Stomach smooth muscle (tissue), 2 donors: ENCODE measurements around the gene PRKAA2.

Experiments used
- H3K27ac ChIP-seq: one replicate; pipeline ENCODE4 v1.7.0; 2013; ENCODE audit warnings: mild to moderate bottlenecking, low read length, inconsistent platforms
- H3K27me3 ChIP-seq, 2 donors: one replicate each; pipeline ENCODE4 v1.7.0; 2013; ENCODE audit warnings: low read length in 2 of 2; ENCODE audit not compliant: insufficient read depth in 2 of 2, control insufficient read depth in 1 of 2
- H3K36me3 ChIP-seq, 2 donors: one replicate each; pipeline ENCODE4 v1.7.0; 2013; ENCODE audit warnings: low read length in 2 of 2; ENCODE audit not compliant: control insufficient read depth in 2 of 2, insufficient read depth in 2 of 2
- H3K4me1 ChIP-seq: one replicate; pipeline ENCODE4 v1.7.0; 2013; ENCODE audit warnings: low read length; ENCODE audit not compliant: control insufficient read depth, insufficient read depth
- H3K4me3 ChIP-seq, 2 donors: one replicate each; pipeline ENCODE4 v1.7.0; 2013; ENCODE audit warnings: low read length in 2 of 2
- H3K9ac ChIP-seq, 2 donors: one replicate each; pipeline ENCODE4 v1.7.0; 2013; ENCODE audit warnings: low read length in 2 of 2, mild to moderate bottlenecking in 1 of 2
- H3K9me3 ChIP-seq, 2 donors: one replicate each; pipeline ENCODE4 v1.7.0; 2013; ENCODE audit warnings: low read length in 2 of 2; ENCODE audit not compliant: control insufficient read depth in 2 of 2
- donor health status: healthy.
- donor health status: Pancreatic carcinoma.

PRKAA2 gene

DNA sequence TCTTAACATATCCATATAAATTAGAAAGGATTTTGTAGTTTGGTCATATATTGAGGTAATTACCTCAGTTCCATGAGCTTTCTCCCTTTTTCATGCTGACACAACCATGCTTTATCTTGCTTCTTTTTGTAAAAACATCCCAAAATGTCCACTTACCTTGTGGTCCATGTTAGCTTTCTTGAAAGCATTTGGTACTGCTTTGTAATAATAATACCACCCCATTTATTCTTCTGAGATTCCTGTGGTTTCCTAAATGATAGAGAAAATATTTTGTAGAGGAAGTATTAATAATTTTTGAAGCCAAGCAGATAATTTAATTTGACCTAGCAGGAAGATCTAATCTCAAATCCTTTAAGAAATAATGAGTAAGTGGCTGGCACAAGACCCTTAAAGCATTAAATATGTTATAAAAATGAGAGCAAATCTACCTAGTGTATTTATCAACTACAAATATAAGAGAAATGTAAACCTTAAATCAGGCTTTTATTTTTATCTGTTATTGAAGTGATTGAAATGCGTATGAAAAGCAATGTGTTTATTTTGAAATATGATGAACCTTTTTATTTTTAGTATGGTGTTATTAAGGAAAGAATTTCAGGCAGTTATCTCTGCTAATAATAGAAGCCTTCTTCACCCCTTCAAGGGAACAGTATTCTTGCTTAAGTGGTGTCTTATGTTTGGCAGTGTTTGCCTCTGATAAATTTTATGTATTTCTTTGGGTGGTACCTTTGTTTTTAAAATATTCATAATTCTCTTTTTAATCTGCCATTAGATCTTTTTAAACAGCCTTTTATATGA is 9.2 kb downstream of the PRKAA2 start:
- Histone ChIP-seq H3K4me1 (no peaks in the 10 kb centered on the region), H3K9me3 (peaks cover 0 to 6% of the 10 kb centered on the region in 2 donors), H3K4me3 (no peak overlapping the region), H3K27me3 (no peaks in the 10 kb centered on the region), H3K9ac (no peak overlapping the region), H3K36me3 (no peaks in the 10 kb centered on the region), H3K27ac (no peak overlapping the region)

DNA sequence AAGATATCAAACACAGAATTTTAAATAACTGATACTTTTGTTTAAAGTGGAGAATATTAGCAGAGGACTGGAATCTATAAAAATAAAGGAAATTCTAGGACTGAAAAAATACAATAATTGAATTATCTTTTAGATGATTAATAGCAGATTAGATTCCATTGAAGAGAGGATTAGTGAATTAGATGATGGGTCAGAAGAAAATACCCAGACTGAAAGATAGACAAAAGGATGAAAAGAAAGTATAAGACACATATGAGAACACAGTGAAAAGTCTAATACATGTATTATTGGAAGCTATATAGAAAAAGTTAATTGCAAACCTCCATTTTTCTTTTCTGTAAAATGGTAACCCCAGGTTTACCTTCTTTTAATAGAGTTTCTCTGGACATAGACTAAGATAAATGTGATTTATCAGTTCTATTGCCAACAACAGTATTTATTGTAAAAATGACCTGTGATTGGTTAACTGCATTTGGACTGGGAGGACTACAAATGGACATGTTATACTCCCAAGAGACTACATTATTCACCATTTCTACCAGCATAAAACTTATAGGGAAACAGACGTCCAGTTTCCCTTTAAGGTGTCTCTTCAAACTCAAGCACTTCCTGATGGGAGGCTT is 11.0 kb downstream of the PRKAA2 start:
- Histone ChIP-seq H3K27me3 (no peaks in the 10 kb centered on the region), H3K36me3 (no peaks in the 10 kb centered on the region), H3K9ac (no peak overlapping the region), H3K27ac (no peak overlapping the region), H3K4me3 (no peak overlapping the region), H3K4me1 (no peaks in the 10 kb centered on the region), H3K9me3 (peaks cover 0 to 6% of the 10 kb centered on the region in 2 donors)

DNA sequence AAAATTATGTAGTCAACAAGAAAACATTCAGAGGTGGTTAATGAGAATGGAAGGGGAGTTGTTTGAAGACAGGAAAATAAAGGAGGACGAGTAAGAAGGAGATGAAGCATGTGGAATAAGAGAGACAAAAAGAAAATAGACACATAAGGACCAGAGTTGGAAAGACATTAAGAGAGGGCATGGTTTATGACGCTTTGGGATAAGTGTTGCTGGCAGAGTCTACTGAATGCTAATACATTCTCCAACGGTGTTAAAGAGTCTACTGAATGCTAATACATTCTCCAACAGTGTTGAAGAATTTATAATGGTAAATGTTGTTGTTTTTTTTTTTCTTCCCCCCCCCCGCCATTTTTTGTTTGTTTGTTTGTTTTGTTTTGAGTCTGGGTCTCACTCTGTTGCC is 13.1 kb downstream of the PRKAA2 start:
- H3K27me3 ChIP-seq: no peaks in the 10 kb centered on the region
- no peaks in the 10 kb centered on the region for H3K4me1 ChIP-seq
- H3K9me3 ChIP-seq: peaks cover 0 to 6% of the 10 kb centered on the region in 2 donors
- H3K4me3 ChIP-seq: no peak overlapping the region
- no peaks in the 10 kb centered on the region for H3K36me3 ChIP-seq
- H3K27ac ChIP-seq: no peak overlapping the region
- no peak overlapping the region for H3K9ac ChIP-seq

DNA sequence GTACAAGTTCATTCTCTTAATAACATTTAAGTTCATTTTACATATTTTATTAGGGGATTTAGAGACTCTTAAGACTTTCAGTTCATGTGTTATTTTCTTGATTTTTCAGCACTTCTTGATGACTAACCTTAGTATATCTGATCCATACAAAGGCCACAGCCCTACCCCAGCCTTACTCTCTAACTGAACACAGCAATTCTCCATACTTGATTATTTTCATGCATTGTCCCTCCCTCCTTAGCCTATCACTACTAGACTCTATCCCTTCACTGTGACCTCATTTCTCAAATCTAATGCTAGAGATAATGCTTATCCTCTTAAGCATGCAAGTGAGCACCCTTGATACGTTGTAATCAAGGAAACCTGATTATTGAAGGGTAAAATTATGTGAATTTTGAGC is 15.2 kb downstream of the PRKAA2 start:
- H3K36me3 ChIP-seq: no peaks in the 10 kb centered on the region
- H3K4me1 ChIP-seq: no peaks in the 10 kb centered on the region
- no peak overlapping the region for H3K9ac ChIP-seq
- H3K27ac ChIP-seq: no peak overlapping the region
- H3K27me3 ChIP-seq: no peaks in the 10 kb centered on the region
- no peak overlapping the region for H3K4me3 ChIP-seq
- peaks cover 0 to 6% of the 10 kb centered on the region in 2 donors for H3K9me3 ChIP-seq

DNA sequence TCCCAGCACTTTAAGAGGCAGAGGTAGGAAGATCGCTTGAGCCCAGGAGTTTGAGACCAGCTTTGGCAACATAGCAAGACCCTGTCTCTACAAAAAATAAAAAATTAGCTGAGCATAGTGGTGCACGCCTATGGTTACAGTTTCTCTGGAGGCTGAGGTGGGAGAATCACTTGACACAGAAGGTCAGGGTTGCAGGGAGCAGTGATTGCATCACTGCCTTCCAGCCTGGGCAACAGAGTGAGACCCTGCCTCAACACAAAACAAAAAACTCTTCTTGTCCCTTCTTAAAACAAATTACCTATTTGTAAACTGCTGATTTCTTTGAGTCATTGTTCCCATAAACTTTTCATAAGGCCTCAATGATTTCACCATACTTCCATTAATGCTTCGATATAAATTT is 18.7 kb downstream of the PRKAA2 start:
- no peaks in the 10 kb centered on the region for H3K9me3 ChIP-seq
- no peaks in the 10 kb centered on the region for H3K27me3 ChIP-seq
- no peaks in the 10 kb centered on the region for H3K4me1 ChIP-seq
- no peak overlapping the region for H3K9ac ChIP-seq
- no peak overlapping the region for H3K27ac ChIP-seq
- no peak overlapping the region for H3K4me3 ChIP-seq
- no peaks in the 10 kb centered on the region for H3K36me3 ChIP-seq

GRCh38 chr1:56665384-56665783 is 20.3 kb downstream of the PRKAA2 start:
- Histone ChIP-seq H3K9ac (no peak overlapping the region), H3K4me3 (no peak overlapping the region), H3K9me3 (no peaks in the 10 kb centered on the region), H3K27ac (no peak overlapping the region), H3K27me3 (no peaks in the 10 kb centered on the region), H3K4me1 (no peaks in the 10 kb centered on the region), H3K36me3 (no peaks in the 10 kb centered on the region)

- H3K4me1 ChIP-seq: no peaks in the 10 kb centered on the region
- H3K27ac ChIP-seq: no peak overlapping the region
- no peaks in the 10 kb centered on the region for H3K9me3 ChIP-seq
- no peak overlapping the region for H3K9ac ChIP-seq
- no peak overlapping the region for H3K4me3 ChIP-seq
- H3K36me3 ChIP-seq: no peaks in the 10 kb centered on the region
- H3K27me3 ChIP-seq: no peaks in the 10 kb centered on the region
These were observed 21.0 kb downstream of the PRKAA2 start for GRCh38 chr1:56666112-56666608.

DNA sequence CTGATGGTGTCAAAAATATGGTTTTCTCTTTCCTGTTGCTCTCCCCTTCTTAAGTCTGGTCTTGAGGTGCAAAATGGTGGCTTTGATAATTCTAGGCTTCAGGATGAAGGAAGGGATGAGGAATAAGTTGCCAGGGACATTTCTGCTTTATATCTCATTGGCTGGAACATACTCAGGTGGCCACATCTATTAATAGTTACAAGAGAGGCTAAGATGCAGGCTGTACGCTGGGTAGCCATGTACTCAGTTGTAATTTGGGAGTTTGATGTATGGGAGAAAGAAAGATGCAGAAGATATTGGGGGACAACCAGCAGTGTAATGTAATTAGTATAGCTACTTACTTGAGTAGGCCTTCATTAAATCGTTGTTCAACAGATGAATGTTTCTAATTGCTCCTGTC is 25.2 kb downstream of the PRKAA2 start:
- Histone ChIP-seq H3K27me3 (no peaks in the 10 kb centered on the region), H3K36me3 (no peaks in the 10 kb centered on the region), H3K27ac (no peak overlapping the region), H3K9me3 (no peaks in the 10 kb centered on the region), H3K4me1 (no peaks in the 10 kb centered on the region), H3K9ac (no peak overlapping the region), H3K4me3 (no peak overlapping the region)

DNA sequence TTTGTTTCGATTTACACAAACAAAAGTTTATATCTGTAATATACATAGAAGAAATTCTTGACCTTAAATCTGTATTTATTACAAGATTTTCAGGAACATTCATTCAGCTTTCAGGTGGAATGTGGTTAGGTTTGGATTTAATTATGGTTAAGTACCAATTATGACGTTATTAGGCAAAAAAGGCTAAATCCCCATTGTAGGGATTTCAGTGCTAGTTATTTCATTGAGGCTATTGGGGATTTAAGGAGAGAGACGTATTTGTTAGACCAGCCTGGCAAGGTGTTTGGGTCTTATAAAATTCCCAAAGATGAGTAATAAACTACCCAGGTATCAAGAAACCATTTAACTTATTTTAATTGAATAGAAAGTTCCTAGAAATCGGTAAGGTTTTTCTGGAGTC is 26.0 kb downstream of the PRKAA2 start:
- no peaks in the 10 kb centered on the region for H3K9me3 ChIP-seq
- H3K4me3 ChIP-seq: no peak overlapping the region
- H3K27me3 ChIP-seq: no peaks in the 10 kb centered on the region
- H3K36me3 ChIP-seq: no peaks in the 10 kb centered on the region
- no peak overlapping the region for H3K27ac ChIP-seq
- no peak overlapping the region for H3K9ac ChIP-seq
- no peaks in the 10 kb centered on the region for H3K4me1 ChIP-seq

GRCh38 chr1:56671542-56671941 is 26.4 kb downstream of the PRKAA2 start:
- no peak overlapping the region for H3K27ac ChIP-seq
- no peak overlapping the region for H3K9ac ChIP-seq
- H3K27me3 ChIP-seq: no peaks in the 10 kb centered on the region
- no peak overlapping the region for H3K4me3 ChIP-seq
- H3K9me3 ChIP-seq: no peaks in the 10 kb centered on the region
- no peaks in the 10 kb centered on the region for H3K4me1 ChIP-seq
- no peaks in the 10 kb centered on the region for H3K36me3 ChIP-seq

DNA sequence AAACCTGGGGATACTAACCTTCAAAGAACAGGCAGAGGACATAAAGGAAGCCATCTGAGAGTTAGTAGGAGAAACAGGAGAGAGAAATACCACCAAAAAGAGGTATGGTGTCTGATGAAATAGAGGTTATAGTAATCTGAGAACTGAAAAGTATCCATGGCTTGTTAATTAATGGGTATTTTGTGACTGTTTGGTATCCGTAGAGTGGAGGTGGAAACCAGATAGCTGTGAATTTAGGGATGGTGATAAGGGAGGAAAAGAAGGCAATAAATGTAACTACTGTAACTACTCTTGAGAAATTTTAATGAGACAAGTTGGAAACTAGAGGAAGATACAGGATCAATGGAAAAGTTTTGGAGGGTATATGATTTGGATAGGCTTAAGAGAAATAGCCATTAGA is 27.5 kb downstream of the PRKAA2 start:
- no peak overlapping the region for H3K9ac ChIP-seq
- no peak overlapping the region for H3K27ac ChIP-seq
- no peaks in the 10 kb centered on the region for H3K36me3 ChIP-seq
- H3K27me3 ChIP-seq: no peaks in the 10 kb centered on the region
- H3K4me1 ChIP-seq: no peaks in the 10 kb centered on the region
- no peak overlapping the region for H3K4me3 ChIP-seq
- H3K9me3 ChIP-seq: no peaks in the 10 kb centered on the region
